Suprapubic skin (tissue), 3 donors: Measurements from ENCODE around the gene TULP3.

Source experiments
- CTCF ChIP-seq, 2 donors: fragments of 200-600 bp in 1 of 2; fragments of 450-650 bp in 1 of 2; sonication (generic) in 1 of 2; IDR thresholded peaks; one replicate each; pipeline ENCODE4 v1.5.1; 2016 to 2019; ENCODE audit warnings: antibody characterized with exemption in 2 of 2, mild to moderate bottlenecking in 1 of 2, moderate library complexity in 1 of 2
- EP300 ChIP-seq: sonication (generic); formaldehyde crosslinking; IDR thresholded peaks from one replicate; pipeline ENCODE4 v1.6.1; 2017; ENCODE audit warnings: antibody characterized with exemption
- POLR2A ChIP-seq, 2 donors: fragments of 450-650 bp; IDR thresholded peaks; one replicate each; pipeline ENCODE4 v1.6.1; 2017; ENCODE audit warnings: antibody characterized with exemption in 2 of 2, mild to moderate bottlenecking in 2 of 2, moderate library complexity in 2 of 2

- TF ChIP-seq CTCF (IDR thresholded peaks at IDR 0.05) = no peak
- TF ChIP-seq POLR2A (IDR thresholded peaks at IDR 0.05) = no peak
- TF ChIP-seq EP300 = no peak
Measured at GRCh38 chr12:2937500-2937899, 46.8 kb downstream of the TULP3 start.
